ENCODE data around the gene ZNF621.

GRCh38 chr3:40497288-40497687, 27.5 kb upstream of the ZNF621 start:
- TF ChIP-seq POLR2A (IDR thresholded peaks at IDR 0.05) (no peak), CTCF (IDR thresholded peaks at IDR 0.05) (no peak)
